GM19463 (cell line): ENCODE measurements around the gene CASS4.
A peak's percentile ranks its signal among the peaks of the same experiment; 100 is the strongest.

Experiments
- ATAC-seq: cut with Tn5 transposase; IDR thresholded peaks from one replicate; pipeline ENCODE4 v1.9.1; 2021; ENCODE audit warnings: mild to moderate bottlenecking, moderate library complexity; ENCODE audit not compliant: unreplicated experiment

Gene CASS4

GRCh38 chr20:56442389-56443365 lies 30.6 kb downstream of the CASS4 start:
- ATAC-seq = no peak

GRCh38 chr20:56443654-56444540 lies 31.8 kb downstream of the CASS4 start:
- ATAC-seq = no peak

- ATAC-seq = no peak
Measured at GRCh38 chr20:56445130-56445529, 33.1 kb downstream of the CASS4 start.

GRCh38 chr20:56445540-56445939 lies 33.5 kb downstream of the CASS4 start:
- ATAC-seq = no peak

- no peak for ATAC-seq
Measured at GRCh38 chr20:56447227-56447626, 35.2 kb downstream of the CASS4 start.

GRCh38 chr20:56449459-56449858 lies 37.4 kb downstream of the CASS4 start:
- no peak for ATAC-seq

- no peak for ATAC-seq
Measured at GRCh38 chr20:56451056-56451765, 39.2 kb downstream of the CASS4 start.

GRCh38 chr20:56453352-56453751 lies 41.3 kb downstream of the CASS4 start:
- peak; percentile 55 for ATAC-seq

- peak; percentile 88 for ATAC-seq
Measured at GRCh38 chr20:56454754-56455153, 42.7 kb downstream of the CASS4 start.

GRCh38 chr20:56458206-56458821 lies 46.3 kb downstream of the CASS4 start:
- no peak for ATAC-seq

GRCh38 chr20:56460459-56460858 lies 48.4 kb downstream of the CASS4 start:
- ATAC-seq = no peak

GRCh38 chr20:56461576-56461975 lies 49.5 kb downstream of the CASS4 start:
- no peak for ATAC-seq

- ATAC-seq = no peak
Measured at GRCh38 chr20:56463428-56463827, 51.4 kb downstream of the CASS4 start.

- no peak for ATAC-seq
Measured at GRCh38 chr20:56465997-56466396, 53.9 kb downstream of the CASS4 start.

GRCh38 chr20:56467968-56468315 lies 55.9 kb downstream of the CASS4 start:
- peak; percentile 3 for ATAC-seq

- peak; percentile 98 for ATAC-seq
Measured at GRCh38 chr20:56468316-56469076, 56.4 kb downstream of the CASS4 start, which contains the start of gene RTF2. Gene RTF2 (plus strand): TSS chr20:56468627. CDS start chr20:56468698, 71 bp downstream.

- ATAC-seq = no peak
Measured at GRCh38 chr20:56469077-56469449, 57.0 kb downstream of the CASS4 start.

GRCh38 chr20:56483970-56484369 lies 71.9 kb downstream of the CASS4 start:
- no peak for ATAC-seq

GRCh38 chr20:56487216-56487615 lies 75.2 kb downstream of the CASS4 start:
- ATAC-seq = no peak

- no peak for ATAC-seq
Measured at GRCh38 chr20:56488566-56488965, 76.5 kb downstream of the CASS4 start.
